Epithelial cell of prostate (primary cell): ENCODE data around the gene STPG3.

Experiments used
- DNase-seq: peaks from one replicate; pipeline ENCODE4 v3.0.0-alpha.2; 2011; ENCODE audit warnings: low read depth, low spot score
- H3K27ac ChIP-seq: fragments of 450-650 bp; 2 replicates; pipeline ENCODE4 v1.5.1; 2017; ENCODE audit warnings: mild to moderate bottlenecking

The STPG3 gene

GRCh38 chr9:137296670-137297664 is 45.9 kb downstream of the STPG3 start:
- no peak overlapping the region for H3K27ac ChIP-seq
- DNase-seq = no peak

GRCh38 chr9:137297966-137298365 is 46.9 kb downstream of the STPG3 start:
- DNase-seq = no peak
- no peak overlapping the region for H3K27ac ChIP-seq

GRCh38 chr9:137298401-137299202 is 47.5 kb downstream of the STPG3 start:
- DNase-seq = no peak
- no peak overlapping the region for H3K27ac ChIP-seq

- no peak for DNase-seq
- H3K27ac ChIP-seq = no peak overlapping the region
Observed at GRCh38 chr9:137299203-137299565, 48.1 kb downstream of the STPG3 start.

- H3K27ac ChIP-seq = no peak overlapping the region
- DNase-seq = no peak
Observed at GRCh38 chr9:137299938-137300337, 48.9 kb downstream of the STPG3 start.

- no peak overlapping the region for H3K27ac ChIP-seq
- DNase-seq = no peak
Observed at GRCh38 chr9:137300567-137301080, 49.5 kb downstream of the STPG3 start.

GRCh38 chr9:137301081-137301947 is 50.2 kb downstream of the STPG3 start:
- DNase-seq = no peak
- no peak overlapping the region for H3K27ac ChIP-seq

- DNase-seq = no peak
- H3K27ac ChIP-seq = peak within 1 kb of the TSS; percentile 66
Observed at GRCh38 chr9:137302118-137302448, 51.0 kb downstream of the STPG3 start, which contains the start of gene NRARP. NRARP (minus strand) TSS chr9:137302271; CDS start chr9:137301928, 343 bp downstream.

- no peak for DNase-seq
- peak overlapping the region; percentile 66 for H3K27ac ChIP-seq
Observed at GRCh38 chr9:137302449-137303150, 51.5 kb downstream of the STPG3 start.
